NCI-H2196 treated with DMSO at 0.1 percent for 48 hours (cell line): Measurements from ENCODE around the gene ID3.

Experiments
- DNase-seq: peaks from one replicate; lab custom pipeline; 2025; ENCODE audit not compliant: unreplicated experiment; lab: John Stamatoyannopoulos, UW

The ID3 gene

DNA sequence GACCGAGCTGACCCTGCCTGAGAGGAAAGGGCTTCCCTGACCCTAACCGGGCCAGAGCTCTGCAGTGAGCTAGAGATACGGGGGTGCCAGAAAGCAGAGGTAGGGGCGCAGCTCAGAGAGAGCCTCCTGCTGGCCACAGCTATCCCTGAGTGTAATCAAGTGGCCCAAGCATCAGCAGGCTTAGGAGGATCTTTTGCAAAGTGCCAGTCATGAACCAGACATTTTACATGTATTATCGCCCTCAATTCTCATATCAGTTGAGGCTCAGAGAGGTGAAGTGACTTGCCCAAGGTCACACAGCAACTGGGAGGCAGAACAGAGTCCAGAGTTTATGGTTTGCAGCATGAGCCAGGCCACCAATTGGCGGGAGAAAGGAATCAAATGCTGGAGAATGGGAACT, 7.0 kb upstream of the ID3 start:
- DNase-seq = no peak

GRCh38 chr1:23565776-23566175, 6.5 kb upstream of the ID3 start:
- no peak for DNase-seq

DNA sequence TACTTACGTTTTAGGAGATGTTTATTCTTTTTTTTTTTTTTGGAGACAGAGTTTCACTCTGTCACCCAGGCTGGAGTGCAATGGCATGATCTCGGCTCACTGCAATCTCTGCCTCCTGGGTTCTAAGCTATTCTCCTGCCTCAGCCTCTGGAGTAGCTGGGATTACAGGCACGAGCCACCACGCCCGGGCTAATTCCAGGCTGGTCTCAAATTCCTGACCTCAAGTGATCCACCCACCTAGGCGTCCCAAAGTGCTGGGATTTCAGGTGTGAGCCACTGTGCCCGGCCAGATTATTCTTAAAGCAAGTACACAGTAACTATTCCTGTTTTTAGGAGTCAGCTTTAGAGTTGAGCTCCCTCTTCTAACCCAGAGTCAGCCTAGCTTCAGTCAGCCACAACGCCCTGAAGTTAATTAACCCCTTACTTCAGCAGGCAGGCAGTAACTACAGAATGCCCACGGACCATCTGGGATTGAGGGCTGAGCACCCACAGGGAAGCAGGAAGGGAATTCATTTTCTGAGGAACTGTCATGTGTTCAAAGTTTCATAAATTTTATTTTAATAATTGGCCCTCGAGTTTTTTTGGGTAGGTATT, 5.3 kb upstream of the ID3 start:
- no peak for DNase-seq

DNA sequence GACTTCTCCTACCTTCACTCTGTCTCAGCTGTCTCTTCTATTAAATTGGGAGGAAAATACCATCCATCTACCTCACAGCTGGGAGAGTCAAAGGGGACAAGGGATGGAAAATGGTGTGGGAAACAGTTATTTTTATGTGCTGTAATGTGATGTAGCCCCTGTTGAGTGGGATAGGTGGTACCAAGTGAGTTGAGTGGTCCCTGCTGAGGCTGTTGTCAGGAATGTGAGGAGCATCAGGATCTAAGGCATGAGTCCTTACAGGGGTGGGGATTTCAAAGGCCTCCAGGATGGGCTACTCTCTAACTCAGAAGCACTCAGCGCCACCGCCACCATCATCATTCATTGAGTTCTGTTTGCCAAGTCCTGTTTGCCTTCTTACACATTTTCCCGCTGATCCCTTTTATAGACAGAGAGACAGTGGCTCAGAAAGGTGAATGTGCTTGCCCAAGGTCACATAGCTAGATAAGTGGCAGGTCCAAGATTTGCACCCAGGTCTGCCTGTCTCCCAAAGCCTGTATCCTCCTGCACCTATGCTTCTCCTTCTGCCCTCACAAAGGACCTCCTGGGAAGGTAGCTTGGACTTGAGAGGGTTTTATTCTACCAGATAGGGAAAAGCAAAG, 4.6 kb upstream of the ID3 start:
- no peak for DNase-seq

- no peak for DNase-seq
These were observed 3.7 kb upstream of the ID3 start for GRCh38 chr1:23563003-23563402.

GRCh38 chr1:23562137-23562876, 3.0 kb upstream of the ID3 start:
- DNase-seq = peak; percentile 94

- no peak for DNase-seq
These were observed 2.5 kb upstream of the ID3 start for GRCh38 chr1:23561813-23562100.

- no peak for DNase-seq
These were observed 1.9 kb upstream of the ID3 start for GRCh38 chr1:23561076-23561812.

GRCh38 chr1:23559985-23560741, 862 bp upstream of the ID3 start:
- no peak for DNase-seq

DNA sequence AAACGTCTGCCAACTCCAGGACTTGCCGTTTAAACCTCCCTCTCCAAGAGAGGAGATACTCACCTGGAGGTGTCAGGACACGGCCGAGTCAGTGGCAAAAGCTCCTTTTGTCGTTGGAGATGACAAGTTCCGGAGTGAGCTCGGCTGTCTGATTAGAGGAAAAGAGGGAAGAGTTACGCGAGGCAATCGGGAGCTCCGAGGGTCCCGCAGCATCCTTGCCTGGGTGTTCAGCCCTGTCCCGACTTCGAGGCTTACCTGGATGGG, 497 bp downstream of the ID3 start:
- no peak for DNase-seq

- peak; percentile 36 for DNase-seq
These were observed 995 bp downstream of the ID3 start for GRCh38 chr1:23558140-23558871.

- no peak for DNase-seq
These were observed 1.7 kb downstream of the ID3 start for GRCh38 chr1:23557471-23558124.

GRCh38 chr1:23556635-23557470, 2.4 kb downstream of the ID3 start:
- DNase-seq = peak; percentile 29

DNA sequence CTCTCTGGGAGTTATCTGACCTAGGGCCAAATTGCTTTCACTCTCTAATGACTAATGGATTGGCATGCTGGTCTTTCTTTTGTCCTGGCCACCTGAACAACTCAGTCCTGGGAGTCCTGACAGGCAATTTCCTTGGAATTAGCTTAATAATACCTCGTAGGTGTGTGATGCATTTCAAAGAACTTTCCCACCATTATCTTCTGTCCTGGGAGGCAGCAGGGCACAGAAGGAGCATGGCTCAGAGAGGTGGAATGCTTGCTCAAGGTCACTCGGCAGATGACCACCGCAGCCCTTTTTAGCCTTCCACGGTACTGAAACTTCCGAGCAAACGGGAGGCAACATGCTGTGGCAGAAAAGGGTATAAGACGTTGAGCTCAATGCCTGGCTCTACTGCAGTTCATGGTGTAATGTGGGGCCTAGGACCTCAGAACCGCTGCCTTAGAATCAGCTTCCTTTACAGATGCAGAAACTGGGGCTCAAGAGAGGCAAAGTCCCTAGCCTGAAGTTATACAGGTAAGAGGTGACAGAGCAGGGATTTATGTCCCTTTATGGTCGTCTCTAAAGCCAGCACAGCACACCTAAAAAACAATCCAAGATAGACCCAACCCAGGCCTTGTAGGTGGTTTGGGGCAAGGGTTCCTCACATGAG, 3.2 kb downstream of the ID3 start:
- DNase-seq = peak; percentile 8

GRCh38 chr1:23555270-23555985, 3.9 kb downstream of the ID3 start:
- DNase-seq = no peak

- peak; percentile 81 for DNase-seq
These were observed 4.6 kb downstream of the ID3 start for GRCh38 chr1:23554481-23555269.

GRCh38 chr1:23554127-23554480, 5.2 kb downstream of the ID3 start:
- no peak for DNase-seq
